ENCODE measurements around the gene GPR161. TPM values are rescaled to one million over a fixed set of nuclear protein-coding genes. Genes with fewer than 3 reads are reported as not detected.
"Not testable (repeated sequence)": the region's sequence is repeated elsewhere in the genome, so short reads cannot be mapped to it uniquely, and the experiment has no call there.

Gene GPR161
- total RNA-seq, 1 experiment from 2014 or later = 1.2 TPM

DNA sequence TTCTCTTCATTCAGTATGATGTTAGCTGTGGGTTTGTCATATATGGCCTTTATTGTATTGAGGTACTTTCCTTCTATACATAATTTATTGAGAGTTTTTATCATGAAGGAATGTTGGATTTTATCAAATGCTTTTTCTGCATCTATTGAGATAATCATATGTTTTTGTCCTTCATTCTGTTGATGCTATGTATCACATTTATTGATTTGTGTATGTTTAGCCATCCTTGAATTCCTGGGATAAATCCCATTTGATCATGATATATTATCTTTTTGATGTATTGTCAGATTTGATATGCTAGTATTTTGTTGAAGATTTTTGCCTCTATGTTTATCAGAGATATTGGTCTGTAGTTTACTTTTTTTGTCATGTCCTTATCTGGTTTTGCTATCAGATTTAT lies 20.9 kb upstream of the GPR161 start:
- H2AFZ ChIP-seq (ENCODE audit: low read length) = no peak overlapping the region

DNA sequence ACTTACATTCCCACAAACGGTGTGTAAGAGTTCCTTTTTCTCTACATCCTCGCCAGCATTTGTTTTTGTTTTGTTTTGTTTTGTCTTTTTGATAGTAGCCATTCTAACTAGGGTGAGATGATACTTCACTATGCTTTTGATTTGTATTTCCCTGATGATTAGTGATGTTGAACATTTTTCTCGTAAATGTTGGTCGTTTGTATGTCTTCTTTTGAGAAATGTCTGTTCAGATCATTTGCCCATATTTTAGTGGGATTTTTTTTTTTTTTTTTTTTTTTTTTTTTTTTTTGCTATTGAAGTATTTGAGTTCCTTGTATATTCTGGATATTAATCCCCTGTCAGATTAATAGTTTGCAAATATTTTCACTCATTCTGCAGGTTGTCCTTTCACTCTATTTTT lies 19.2 kb upstream of the GPR161 start:
- H3K9ac ChIP-seq (ENCODE audit: low read length) = no peak overlapping the region
- H3K4me2 ChIP-seq (ENCODE audit: low read depth, low read length, poor library complexity, severe bottlenecking) = no peak overlapping the region
- H3K36me3 ChIP-seq (ENCODE audit: insufficient read depth, low read length) = no peaks in the 10 kb centered on the region
- H3K27ac ChIP-seq (ENCODE audit: low read length) = no peak overlapping the region
- no peaks in the 10 kb centered on the region for H3K79me2 ChIP-seq (ENCODE audit: low read length)
- no peaks in the 10 kb centered on the region for H3K27me3 ChIP-seq (ENCODE audit: low read length)
- H3K4me3 ChIP-seq (ENCODE audit: low read length) = no peak overlapping the region
- no peaks in the 10 kb centered on the region for H4K20me1 ChIP-seq (ENCODE audit: insufficient read depth, low read depth, low read length)
- H2AFZ ChIP-seq (ENCODE audit: low read length) = no peak overlapping the region
- H3K9me3 ChIP-seq (ENCODE audit: low read length) = peaks cover 12% of the 10 kb centered on the region; the same call in 1 of the 2 replicates
- H3K9me2 ChIP-seq (replicated peaks; ENCODE audit: insufficient read depth, low read length) = no peaks in the 10 kb centered on the region; the same call in 1 of the 2 replicates
- DNase-seq = no peak
- no peaks in the 10 kb centered on the region for H3K4me1 ChIP-seq (ENCODE audit: low read length)

More for the DNA sequence above, 20.9 kb upstream of the GPR161 start:
- peaks cover 12% of the 10 kb centered on the region; the same call in 1 of the 2 replicates for H3K9me3 ChIP-seq (ENCODE audit: low read length)
- no peak overlapping the region for H3K9ac ChIP-seq (ENCODE audit: low read length)
- no peaks in the 10 kb centered on the region for H3K79me2 ChIP-seq (ENCODE audit: low read length)
- no peaks in the 10 kb centered on the region; the same call in 1 of the 2 replicates for H3K9me2 ChIP-seq (replicated peaks; ENCODE audit: insufficient read depth, low read length)
- H3K4me2 ChIP-seq (ENCODE audit: low read depth, low read length, poor library complexity, severe bottlenecking) = no peak overlapping the region
- H4K20me1 ChIP-seq (ENCODE audit: insufficient read depth, low read depth, low read length) = no peaks in the 10 kb centered on the region
- H3K27ac ChIP-seq (ENCODE audit: low read length) = no peak overlapping the region
- no peak overlapping the region for H3K4me3 ChIP-seq (ENCODE audit: low read length)
- H3K4me1 ChIP-seq (ENCODE audit: low read length) = no peaks in the 10 kb centered on the region
- H3K36me3 ChIP-seq (ENCODE audit: insufficient read depth, low read length) = no peaks in the 10 kb centered on the region
- no peak for DNase-seq
- no peaks in the 10 kb centered on the region for H3K27me3 ChIP-seq (ENCODE audit: low read length)

DNA sequence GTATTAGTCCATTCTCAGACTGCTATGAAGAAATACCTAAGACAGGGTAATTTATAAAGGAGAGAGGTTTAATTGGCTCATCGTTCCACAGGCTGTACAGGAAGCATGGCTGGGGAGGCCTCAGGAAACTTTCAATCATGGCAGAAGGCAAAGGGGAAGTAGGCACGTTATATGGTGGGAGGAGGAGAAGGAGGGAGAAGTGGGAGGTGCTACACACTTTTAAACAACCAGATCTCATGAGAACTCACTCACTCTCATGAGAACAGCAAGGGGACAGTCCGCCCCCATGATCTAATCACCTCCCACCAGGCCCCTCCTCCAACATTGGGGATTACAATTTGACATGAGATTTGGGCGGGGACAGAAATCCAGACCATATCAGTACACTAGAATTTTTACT lies 18.0 kb upstream of the GPR161 start:
- not testable (repeated sequence) for H3K4me1 ChIP-seq (ENCODE audit: low read length); H3K27me3 ChIP-seq (ENCODE audit: low read length); H3K9me2 ChIP-seq (replicated peaks; ENCODE audit: insufficient read depth, low read length); H2AFZ ChIP-seq (ENCODE audit: low read length); H3K9ac ChIP-seq (ENCODE audit: low read length); H3K36me3 ChIP-seq (ENCODE audit: insufficient read depth, low read length); H3K79me2 ChIP-seq (ENCODE audit: low read length); H4K20me1 ChIP-seq (ENCODE audit: insufficient read depth, low read depth, low read length); H3K27ac ChIP-seq (ENCODE audit: low read length); H3K4me3 ChIP-seq (ENCODE audit: low read length); H3K9me3 ChIP-seq (ENCODE audit: low read length); H3K4me2 ChIP-seq (ENCODE audit: low read depth, low read length, poor library complexity, severe bottlenecking)
- DNase-seq = peak; percentile 44

DNA sequence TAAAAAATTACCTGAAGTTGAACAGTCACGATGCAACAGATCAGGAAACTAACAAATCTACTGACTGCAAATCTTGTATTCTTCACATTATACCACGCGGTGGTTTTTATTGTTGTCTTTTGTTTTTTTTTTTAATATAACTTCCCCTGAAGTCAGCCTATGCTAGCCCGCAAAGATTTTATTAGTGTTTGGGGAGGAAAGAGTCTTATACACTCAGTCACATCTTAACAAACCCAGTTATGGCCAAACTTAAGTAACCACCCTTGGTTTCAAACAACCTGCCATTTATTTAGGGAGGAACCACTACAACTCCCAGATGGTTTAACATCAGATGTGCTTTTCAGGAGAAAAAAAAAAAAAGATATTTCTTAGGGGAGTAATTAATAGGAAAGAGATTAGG lies 15.2 kb upstream of the GPR161 start:
- H3K9me2 ChIP-seq (replicated peaks; ENCODE audit: insufficient read depth, low read length) = no peaks in the 10 kb centered on the region; the same call in 1 of the 2 replicates
- no peaks in the 10 kb centered on the region for H3K9me3 ChIP-seq (ENCODE audit: low read length)

DNA sequence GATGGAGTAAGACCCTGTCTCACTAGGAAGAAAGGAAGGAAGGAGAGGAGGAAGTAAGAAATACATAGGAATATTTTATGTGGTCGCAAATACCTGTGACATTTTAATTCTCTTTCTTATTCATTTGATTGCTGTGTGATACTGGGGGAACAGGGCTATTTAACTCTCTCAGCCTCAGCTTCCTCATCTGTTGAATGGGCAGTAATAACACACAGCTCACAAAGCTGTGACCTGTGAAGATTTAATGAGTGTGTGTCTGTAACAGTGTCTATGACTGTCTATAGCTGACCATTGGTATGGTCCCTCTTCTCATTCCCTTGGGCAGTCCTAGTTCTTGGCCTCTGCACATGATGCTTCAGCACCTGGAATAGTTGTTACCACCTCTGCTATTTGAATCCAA lies 13.6 kb upstream of the GPR161 start:
- Histone ChIP-seq H3K27me3 (ENCODE audit: low read length) (no peaks in the 10 kb centered on the region), H3K9me2 (replicated peaks; ENCODE audit: insufficient read depth, low read length) (no peaks in the 10 kb centered on the region), H3K4me3 (ENCODE audit: low read length) (no peak overlapping the region), H3K4me1 (ENCODE audit: low read length) (peaks cover 8% of the 10 kb centered on the region), H4K20me1 (ENCODE audit: insufficient read depth, low read depth, low read length) (no peaks in the 10 kb centered on the region), H2AFZ (ENCODE audit: low read length) (no peak overlapping the region), H3K27ac (ENCODE audit: low read length) (no peak overlapping the region), H3K4me2 (ENCODE audit: low read depth, low read length, poor library complexity, severe bottlenecking) (no peak overlapping the region), H3K79me2 (ENCODE audit: low read length) (no peaks in the 10 kb centered on the region), H3K36me3 (ENCODE audit: insufficient read depth, low read length) (no peaks in the 10 kb centered on the region), H3K9me3 (ENCODE audit: low read length) (no peaks in the 10 kb centered on the region), H3K9ac (ENCODE audit: low read length) (no peak overlapping the region)
- no peak for DNase-seq

More for the DNA sequence above, 15.2 kb upstream of the GPR161 start:
- Histone ChIP-seq H3K9ac (ENCODE audit: low read length) (no peak overlapping the region), H4K20me1 (ENCODE audit: insufficient read depth, low read depth, low read length) (no peaks in the 10 kb centered on the region), H3K27me3 (ENCODE audit: low read length) (no peaks in the 10 kb centered on the region), H3K4me3 (ENCODE audit: low read length) (no peak overlapping the region), H3K4me2 (ENCODE audit: low read depth, low read length, poor library complexity, severe bottlenecking) (no peak overlapping the region), H3K36me3 (ENCODE audit: insufficient read depth, low read length) (no peaks in the 10 kb centered on the region), H3K4me1 (ENCODE audit: low read length) (peaks cover 4% of the 10 kb centered on the region; the same call in 1 of the 2 replicates), H2AFZ (ENCODE audit: low read length) (no peak overlapping the region), H3K27ac (ENCODE audit: low read length) (no peak overlapping the region), H3K79me2 (ENCODE audit: low read length) (no peaks in the 10 kb centered on the region)
- DNase-seq = no peak

DNA sequence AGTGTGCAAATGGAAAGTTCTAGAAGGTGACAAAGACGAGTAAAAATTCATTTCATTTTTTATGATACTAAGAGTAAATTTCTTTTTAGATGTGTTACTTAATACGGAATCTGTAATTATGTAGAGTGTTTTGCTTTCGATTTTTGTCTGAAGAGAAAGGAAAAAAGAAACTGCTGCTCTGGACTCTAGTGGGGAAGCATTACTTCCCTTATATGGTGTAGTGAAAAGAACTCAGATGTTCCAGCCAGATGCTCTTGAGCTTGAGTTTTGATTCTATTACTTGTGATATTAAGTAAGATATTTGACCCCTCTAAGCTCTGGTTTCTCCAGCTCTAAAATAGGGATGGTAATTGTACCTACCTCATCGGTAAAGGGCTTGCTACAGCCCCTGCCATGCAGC lies 12.2 kb upstream of the GPR161 start:
- Histone ChIP-seq H3K4me2 (ENCODE audit: low read depth, low read length, poor library complexity, severe bottlenecking) (peak overlapping the region; percentile 26), H3K27ac (ENCODE audit: low read length) (no peak overlapping the region), H3K4me3 (ENCODE audit: low read length) (no peak overlapping the region), H3K9me3 (ENCODE audit: low read length) (no peaks in the 10 kb centered on the region), H4K20me1 (ENCODE audit: insufficient read depth, low read depth, low read length) (no peaks in the 10 kb centered on the region), H2AFZ (ENCODE audit: low read length) (no peak overlapping the region), H3K27me3 (ENCODE audit: low read length) (0 out of 2 replicates have a peak, but pooled peaks cover 2% of the 10 kb centered on the region), H3K36me3 (ENCODE audit: insufficient read depth, low read length) (no peaks in the 10 kb centered on the region), H3K9me2 (replicated peaks; ENCODE audit: insufficient read depth, low read length) (no peaks in the 10 kb centered on the region), H3K9ac (ENCODE audit: low read length) (no peak overlapping the region), H3K4me1 (ENCODE audit: low read length) (peaks cover 9% of the 10 kb centered on the region), H3K79me2 (ENCODE audit: low read length) (no peaks in the 10 kb centered on the region)
- DNase-seq = no peak

DNA sequence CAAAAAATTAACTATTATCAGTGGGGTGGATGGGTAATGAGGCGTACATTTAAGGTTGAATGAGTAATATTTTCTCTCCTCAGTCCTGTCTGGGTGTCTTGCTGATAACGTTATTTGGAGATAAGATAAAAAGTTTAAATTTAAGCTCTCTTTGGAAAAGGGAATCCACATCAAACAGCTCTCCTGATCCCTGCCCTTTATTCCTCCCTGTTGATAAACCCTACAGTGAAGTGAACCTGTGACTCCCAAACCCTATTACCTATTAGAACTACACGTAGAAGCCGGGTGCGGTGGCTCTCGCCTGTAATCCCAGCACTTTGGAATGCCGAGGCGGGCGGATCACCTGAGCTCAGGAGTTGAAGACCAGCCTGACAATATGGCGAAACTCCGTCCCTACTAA lies 9.9 kb upstream of the GPR161 start:
- Histone ChIP-seq H3K36me3 (ENCODE audit: insufficient read depth, low read length) (no peaks in the 10 kb centered on the region), H3K9ac (ENCODE audit: low read length) (no peak overlapping the region), H2AFZ (ENCODE audit: low read length) (no peak overlapping the region), H3K4me2 (ENCODE audit: low read depth, low read length, poor library complexity, severe bottlenecking) (no peak overlapping the region), H3K79me2 (ENCODE audit: low read length) (no peaks in the 10 kb centered on the region), H3K9me2 (replicated peaks; ENCODE audit: insufficient read depth, low read length) (no peaks in the 10 kb centered on the region), H3K27ac (ENCODE audit: low read length) (no peak overlapping the region), H3K4me3 (ENCODE audit: low read length) (no peak overlapping the region), H3K4me1 (ENCODE audit: low read length) (peaks cover 9% of the 10 kb centered on the region), H4K20me1 (ENCODE audit: insufficient read depth, low read depth, low read length) (no peaks in the 10 kb centered on the region), H3K9me3 (ENCODE audit: low read length) (no peaks in the 10 kb centered on the region), H3K27me3 (ENCODE audit: low read length) (0 out of 2 replicates have a peak, but pooled peaks cover 2% of the 10 kb centered on the region)
- no peak for DNase-seq

DNA sequence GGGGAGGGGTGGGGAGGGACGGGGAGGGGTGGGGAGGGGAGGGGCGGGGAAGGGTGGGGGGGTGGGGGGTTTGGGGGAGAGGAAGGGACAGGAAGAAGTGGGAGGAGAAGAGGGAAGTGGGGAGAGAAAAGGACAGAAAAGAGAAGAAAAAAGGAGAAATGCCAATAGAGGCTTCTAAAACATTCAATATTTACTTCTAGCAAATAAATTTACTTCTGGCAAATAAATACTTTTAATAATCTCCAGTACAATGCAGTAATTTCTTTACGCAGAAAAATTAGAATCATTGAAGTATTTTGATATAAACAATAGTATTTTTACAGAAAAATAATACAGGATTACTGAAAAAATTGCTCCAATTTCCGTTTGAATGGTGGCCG lies 9.4 kb upstream of the GPR161 start:
- no peak overlapping the region for H3K27ac ChIP-seq (ENCODE audit: low read length)
- H3K4me1 ChIP-seq (ENCODE audit: low read length) = peaks cover 9% of the 10 kb centered on the region
- H3K9ac ChIP-seq (ENCODE audit: low read length) = no peak overlapping the region
- no peaks in the 10 kb centered on the region for H3K9me2 ChIP-seq (replicated peaks; ENCODE audit: insufficient read depth, low read length)
- H3K9me3 ChIP-seq (ENCODE audit: low read length) = no peaks in the 10 kb centered on the region
- no peaks in the 10 kb centered on the region for H3K36me3 ChIP-seq (ENCODE audit: insufficient read depth, low read length)
- no peak overlapping the region for H3K4me3 ChIP-seq (ENCODE audit: low read length)
- no peak overlapping the region for H3K4me2 ChIP-seq (ENCODE audit: low read depth, low read length, poor library complexity, severe bottlenecking)
- H4K20me1 ChIP-seq (ENCODE audit: insufficient read depth, low read depth, low read length) = no peaks in the 10 kb centered on the region
- no peaks in the 10 kb centered on the region for H3K79me2 ChIP-seq (ENCODE audit: low read length)
- no peak overlapping the region for H2AFZ ChIP-seq (ENCODE audit: low read length)
- DNase-seq = no peak
- 0 out of 2 replicates have a peak, but pooled peaks cover 2% of the 10 kb centered on the region for H3K27me3 ChIP-seq (ENCODE audit: low read length)

All from Karpas-422 (cell line).